WTC11 (cell line): ENCODE data around the gene BDP1. TPM values are rescaled to one million over a fixed set of nuclear protein-coding genes. Genes with fewer than 3 reads are reported as not detected.
A peak's percentile ranks its signal among the peaks of the same experiment; 100 is the strongest.

Source experiments
- ATF2 ChIP-seq: sonication (generic); formaldehyde crosslinking; IDR thresholded peaks from 2 replicates; pipeline ENCODE4 v1.8.1; 2022; ENCODE audit warnings: low read depth, missing genetic modification reagents, borderline replicate concordance
- ATF3 ChIP-seq: sonication (generic); formaldehyde crosslinking; conservative IDR thresholded peaks from 2 replicates; pipeline ENCODE4 v1.8.1; 2022; ENCODE audit warnings: mild to moderate bottlenecking, missing genetic modification reagents
- EMX1 ChIP-seq: fragments of 250-450 bp; sonication (Bioruptor Pico); IDR thresholded peaks from 2 replicates; pipeline ENCODE4 v1.8.0; 2021; ENCODE audit warnings: mild to moderate bottlenecking
- FOXP1 ChIP-seq: sonication (generic); formaldehyde crosslinking; IDR thresholded peaks from 2 replicates; pipeline ENCODE4 v1.8.0; 2022; ENCODE audit warnings: missing genetic modification reagents, mild to moderate bottlenecking, moderate library complexity, borderline replicate concordance
- GRHL2 ChIP-seq: fragments of 250-450 bp; sonication (Bioruptor Pico); IDR thresholded peaks from 2 replicates; pipeline ENCODE4 v1.8.0; 2022; ENCODE audit warnings: mild to moderate bottlenecking, moderate library complexity; ENCODE audit not compliant: insufficient replicate concordance, severe bottlenecking
- GTF2I ChIP-seq: fragments of 250-450 bp; sonication (Bioruptor Pico); conservative IDR thresholded peaks from 2 replicates; pipeline ENCODE4 v1.4.0; 2021; ENCODE audit warnings: mild to moderate bottlenecking
- HMGA2 ChIP-seq: fragments of 250-450 bp; sonication (Bioruptor Pico); IDR thresholded peaks from 2 replicates; pipeline ENCODE4 v1.4.0; 2021; ENCODE audit warnings: mild to moderate bottlenecking, moderate library complexity
- IRF1 ChIP-seq: sonication (generic); formaldehyde crosslinking; IDR thresholded peaks from 2 replicates; pipeline ENCODE4 v1.8.0; 2023; ENCODE audit warnings: missing genetic modification reagents
- JAZF1 ChIP-seq: fragments of 250-450 bp; sonication (Bioruptor Pico); IDR thresholded peaks from 2 replicates; pipeline ENCODE4 v1.9.0; 2021; ENCODE audit warnings: moderate library complexity, mild to moderate bottlenecking, inconsistent platforms
- MAX ChIP-seq: sonication (generic); formaldehyde crosslinking; IDR thresholded peaks from 2 replicates; pipeline ENCODE4 v1.8.0; 2022; ENCODE audit warnings: mild to moderate bottlenecking, missing genetic modification reagents
- MLX ChIP-seq: sonication (generic); formaldehyde crosslinking; IDR thresholded peaks from 2 replicates; pipeline ENCODE4 v1.8.1; 2023; ENCODE audit warnings: mild to moderate bottlenecking, missing genetic modification reagents, moderate library complexity
- MXD4 ChIP-seq: fragments of 250-450 bp; sonication (Bioruptor Pico); IDR thresholded peaks from 2 replicates; pipeline ENCODE4 v1.8.0; 2021; ENCODE audit warnings: mild to moderate bottlenecking, moderate library complexity, borderline replicate concordance
- NFATC4 ChIP-seq: fragments of 250-450 bp; sonication (Bioruptor Pico); IDR thresholded peaks from 2 replicates; pipeline ENCODE4 v1.9.0; 2021; ENCODE audit warnings: mild to moderate bottlenecking
- NFYB ChIP-seq: sonication (generic); formaldehyde crosslinking; conservative IDR thresholded peaks from 2 replicates; pipeline ENCODE4 v1.8.0; 2022; ENCODE audit warnings: low read depth, missing genetic modification reagents
- NR2C2 ChIP-seq: sonication (generic); formaldehyde crosslinking; IDR thresholded peaks from 2 replicates; pipeline ENCODE4 v1.8.0; 2022; ENCODE audit warnings: mild to moderate bottlenecking, missing genetic modification reagents
- OVOL2 ChIP-seq: fragments of 250-450 bp; sonication (Bioruptor Pico); IDR thresholded peaks from 2 replicates; pipeline ENCODE4 v1.9.0; 2021; ENCODE audit warnings: mild to moderate bottlenecking, borderline replicate concordance
- PRRX2 ChIP-seq: fragments of 250-450 bp; sonication (Bioruptor Pico); IDR thresholded peaks from 2 replicates; pipeline ENCODE4 v1.8.0; 2021; ENCODE audit warnings: mild to moderate bottlenecking
- SMAD4 ChIP-seq: sonication (generic); formaldehyde crosslinking; IDR thresholded peaks from 2 replicates; pipeline ENCODE4 v1.8.0; 2022; ENCODE audit warnings: mild to moderate bottlenecking, missing genetic modification reagents
- TEAD4 ChIP-seq: sonication (generic); formaldehyde crosslinking; IDR thresholded peaks from 2 replicates; pipeline ENCODE4 v1.8.0; 2022; ENCODE audit warnings: mild to moderate bottlenecking, missing genetic modification reagents
- TP53 ChIP-seq: sonication (generic); formaldehyde crosslinking; IDR thresholded peaks from 2 replicates; pipeline ENCODE4 v1.8.1; 2023; ENCODE audit warnings: mild to moderate bottlenecking, missing genetic modification reagents
- ZBTB21 ChIP-seq: sonication (generic); formaldehyde crosslinking; IDR thresholded peaks from 2 replicates; pipeline ENCODE4 v1.8.1; 2023; ENCODE audit warnings: mild to moderate bottlenecking, missing genetic modification reagents, borderline replicate concordance
- ZNF232 ChIP-seq: sonication (generic); formaldehyde crosslinking; IDR thresholded peaks from 2 replicates; pipeline ENCODE4 v1.8.0; 2022; ENCODE audit warnings: mild to moderate bottlenecking, missing genetic modification reagents
- ZNF425 ChIP-seq: fragments of 250-450 bp; sonication (Bioruptor Pico); conservative IDR thresholded peaks from 2 replicates; pipeline ENCODE4 v1.9.0; 2021; ENCODE audit warnings: mild to moderate bottlenecking
- ZNF671 ChIP-seq: fragments of 250-450 bp; sonication (Bioruptor Pico); IDR thresholded peaks from 2 replicates; pipeline ENCODE4 v1.8.0; 2021; ENCODE audit warnings: mild to moderate bottlenecking
- total RNA-seq: library from RNA; stranded (reverse); gene quantifications from 3 replicates; pipeline ENCODE4 v1.2.3, GENCODE V29; 2021
- TF ChIP-seq, protein P1 (sequence below): fragments of 250-450 bp; sonication (Bioruptor Pico); IDR thresholded peaks from 2 replicates; pipeline ENCODE4 v1.9.0; 2021; ENCODE audit warnings: moderate library complexity, mild to moderate bottlenecking, inconsistent platforms, borderline replicate concordance
- TF ChIP-seq, protein P2 (sequence below): sonication (generic); formaldehyde crosslinking; IDR thresholded peaks from 2 replicates; pipeline ENCODE4 v1.8.0; 2022; ENCODE audit warnings: missing genetic modification reagents
- TF ChIP-seq, protein P3 (sequence below): sonication (generic); formaldehyde crosslinking; IDR thresholded peaks from 2 replicates; pipeline ENCODE4 v1.8.1; 2023; ENCODE audit warnings: mild to moderate bottlenecking, moderate library complexity, missing genetic modification reagents

The BDP1 gene
- total RNA-seq, 1 experiment from 2014 or later, result 34.7 TPM

- peak; percentile 96 for TF ChIP-seq MAX (CRISPR knock-in tag)
- no peak for TF ChIP-seq MXD4 (CRISPR knock-in tag)
- peak; percentile 84; the same call in 1 of the 2 replicates for TF ChIP-seq FOXP1 (CRISPR knock-in tag)
- no peak for TF ChIP-seq NR2C2 (CRISPR knock-in tag)
- peak; percentile 78 for TF ChIP-seq IRF1 (CRISPR knock-in tag)
- TF ChIP-seq ZNF425 (CRISPR knock-in tag), result no peak
- no peak for TF ChIP-seq TEAD4 (CRISPR knock-in tag)
- no peak for TF ChIP-seq ZBTB21 (CRISPR knock-in tag)
- no peak for TF ChIP-seq ATF3 (CRISPR knock-in tag)
- TF ChIP-seq, protein P1, sequence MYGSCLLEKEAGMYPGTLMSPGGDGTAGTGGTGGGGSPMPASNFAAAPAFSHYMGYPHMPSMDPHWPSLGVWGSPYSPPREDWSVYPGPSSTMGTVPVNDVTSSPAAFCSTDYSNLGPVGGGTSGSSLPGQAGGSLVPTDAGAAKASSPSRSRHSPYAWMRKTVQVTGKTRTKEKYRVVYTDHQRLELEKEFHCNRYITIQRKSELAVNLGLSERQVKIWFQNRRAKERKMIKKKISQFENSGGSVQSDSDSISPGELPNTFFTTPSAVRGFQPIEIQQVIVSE (CRISPR knock-in tag), result no peak
- TF ChIP-seq HMGA2 (CRISPR knock-in tag), result no peak
- peak; percentile 76; the same call in 1 of the 2 replicates for TF ChIP-seq ZNF232
- TF ChIP-seq ATF2, result no peak
- TF ChIP-seq JAZF1 (CRISPR knock-in tag), result no peak
- TF ChIP-seq, protein P2, sequence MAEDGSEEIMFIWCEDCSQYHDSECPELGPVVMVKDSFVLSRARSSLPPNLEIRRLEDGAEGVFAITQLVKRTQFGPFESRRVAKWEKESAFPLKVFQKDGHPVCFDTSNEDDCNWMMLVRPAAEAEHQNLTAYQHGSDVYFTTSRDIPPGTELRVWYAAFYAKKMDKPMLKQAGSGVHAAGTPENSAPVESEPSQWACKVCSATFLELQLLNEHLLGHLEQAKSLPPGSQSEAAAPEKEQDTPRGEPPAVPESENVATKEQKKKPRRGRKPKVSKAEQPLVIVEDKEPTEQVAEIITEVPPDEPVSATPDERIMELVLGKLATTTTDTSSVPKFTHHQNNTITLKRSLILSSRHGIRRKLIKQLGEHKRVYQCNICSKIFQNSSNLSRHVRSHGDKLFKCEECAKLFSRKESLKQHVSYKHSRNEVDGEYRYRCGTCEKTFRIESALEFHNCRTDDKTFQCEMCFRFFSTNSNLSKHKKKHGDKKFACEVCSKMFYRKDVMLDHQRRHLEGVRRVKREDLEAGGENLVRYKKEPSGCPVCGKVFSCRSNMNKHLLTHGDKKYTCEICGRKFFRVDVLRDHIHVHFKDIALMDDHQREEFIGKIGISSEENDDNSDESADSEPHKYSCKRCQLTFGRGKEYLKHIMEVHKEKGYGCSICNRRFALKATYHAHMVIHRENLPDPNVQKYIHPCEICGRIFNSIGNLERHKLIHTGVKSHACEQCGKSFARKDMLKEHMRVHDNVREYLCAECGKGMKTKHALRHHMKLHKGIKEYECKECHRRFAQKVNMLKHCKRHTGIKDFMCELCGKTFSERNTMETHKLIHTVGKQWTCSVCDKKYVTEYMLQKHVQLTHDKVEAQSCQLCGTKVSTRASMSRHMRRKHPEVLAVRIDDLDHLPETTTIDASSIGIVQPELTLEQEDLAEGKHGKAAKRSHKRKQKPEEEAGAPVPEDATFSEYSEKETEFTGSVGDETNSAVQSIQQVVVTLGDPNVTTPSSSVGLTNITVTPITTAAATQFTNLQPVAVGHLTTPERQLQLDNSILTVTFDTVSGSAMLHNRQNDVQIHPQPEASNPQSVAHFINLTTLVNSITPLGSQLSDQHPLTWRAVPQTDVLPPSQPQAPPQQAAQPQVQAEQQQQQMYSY (CRISPR knock-in tag), result peak; percentile 26; the same call in 1 of the 2 replicates
- TF ChIP-seq NFYB, result peak; percentile 85
- 0 out of 2 replicates have a peak, but pooled peaks have one; percentile 73 for TF ChIP-seq MLX (CRISPR knock-in tag)
- no peak for TF ChIP-seq TP53 (CRISPR knock-in tag)
- no peak for TF ChIP-seq PRRX2 (CRISPR knock-in tag)
- TF ChIP-seq GTF2I, result no peak
- TF ChIP-seq ZNF671, result no peak
- TF ChIP-seq EMX1 (CRISPR knock-in tag), result no peak
- TF ChIP-seq SMAD4 (CRISPR knock-in tag), result peak; percentile 67; the same call in 1 of the 2 replicates
- TF ChIP-seq GRHL2 (CRISPR knock-in tag), result no peak
- TF ChIP-seq, protein P3, sequence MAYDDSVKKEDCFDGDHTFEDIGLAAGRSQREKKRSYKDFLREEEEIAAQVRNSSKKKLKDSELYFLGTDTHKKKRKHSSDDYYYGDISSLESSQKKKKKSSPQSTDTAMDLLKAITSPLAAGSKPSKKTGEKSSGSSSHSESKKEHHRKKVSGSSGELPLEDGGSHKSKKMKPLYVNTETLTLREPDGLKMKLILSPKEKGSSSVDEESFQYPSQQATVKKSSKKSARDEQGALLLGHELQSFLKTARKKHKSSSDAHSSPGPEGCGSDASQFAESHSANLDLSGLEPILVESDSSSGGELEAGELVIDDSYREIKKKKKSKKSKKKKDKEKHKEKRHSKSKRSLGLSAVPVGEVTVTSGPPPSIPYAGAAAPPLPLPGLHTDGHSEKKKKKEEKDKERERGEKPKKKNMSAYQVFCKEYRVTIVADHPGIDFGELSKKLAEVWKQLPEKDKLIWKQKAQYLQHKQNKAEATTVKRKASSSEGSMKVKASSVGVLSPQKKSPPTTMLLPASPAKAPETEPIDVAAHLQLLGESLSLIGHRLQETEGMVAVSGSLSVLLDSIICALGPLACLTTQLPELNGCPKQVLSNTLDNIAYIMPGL (CRISPR knock-in tag), result peak; percentile 84; the same call in 1 of the 2 replicates
- TF ChIP-seq NFATC4 (CRISPR knock-in tag), result no peak
- TF ChIP-seq OVOL2 (CRISPR knock-in tag), result no peak
Measured at GRCh38 chr5:71586941-71587765, 131.7 kb downstream of the BDP1 start, which contains the start of gene MCCC2 (continued).
